NT2/D1 (cell line): ENCODE data around the gene ZNF600.
"Not testable (repeated sequence)": the region's sequence is repeated elsewhere in the genome, so short reads cannot be mapped to it uniquely, and the experiment has no call there.

Experiments
- SUZ12 ChIP-seq: IDR thresholded peaks from 2 replicates; pipeline ENCODE4 v1.6.1; 2011; ENCODE audit not compliant: insufficient read length, insufficient read depth; ENCODE audit errors: extremely low read depth
- YY1 ChIP-seq: IDR thresholded peaks from 2 replicates; pipeline ENCODE4 v1.6.1; 2011; ENCODE audit not compliant: insufficient read length, insufficient read depth

GRCh38 chr19:52833541-52833940 is 47.0 kb upstream of the ZNF600 start:
- not testable (repeated sequence) for TF ChIP-seq YY1, SUZ12
